T-helper 1 cell treated with Interleukin-12 subunit alpha and Interleukin-12 subunit beta and Interleukin-4 antibody, amounts not matched to agents 30 μg/mL and 1 μg/mL, for 36 hours (primary cell): Measurements from ENCODE around the gene HGFAC.
"Not testable (repeated sequence)": the region's sequence is repeated elsewhere in the genome, so short reads cannot be mapped to it uniquely, and the experiment has no call there.

Experiments used
- H3K27ac Mint-ChIP-seq: one replicate; pipeline ENCODE4 v1.8.0; 2021; ENCODE audit warnings: mild to moderate bottlenecking, mixed read lengths
- H3K27me3 Mint-ChIP-seq: one replicate; pipeline ENCODE4 v1.8.0; 2021; ENCODE audit warnings: low read depth, mixed read lengths
- H3K36me3 Mint-ChIP-seq: one replicate; pipeline ENCODE4 v1.8.0; 2021; ENCODE audit warnings: low read depth, mixed read lengths
- H3K4me1 Mint-ChIP-seq: one replicate; pipeline ENCODE4 v1.8.0; 2021; ENCODE audit warnings: low read depth, mixed read lengths
- H3K4me3 Mint-ChIP-seq: one replicate; pipeline ENCODE4 v1.8.0; 2021; ENCODE audit warnings: mild to moderate bottlenecking, moderate library complexity, mixed read lengths
- H3K9me3 Mint-ChIP-seq: one replicate; pipeline ENCODE4 v1.8.0; 2021; ENCODE audit warnings: mixed read lengths

The HGFAC gene

DNA sequence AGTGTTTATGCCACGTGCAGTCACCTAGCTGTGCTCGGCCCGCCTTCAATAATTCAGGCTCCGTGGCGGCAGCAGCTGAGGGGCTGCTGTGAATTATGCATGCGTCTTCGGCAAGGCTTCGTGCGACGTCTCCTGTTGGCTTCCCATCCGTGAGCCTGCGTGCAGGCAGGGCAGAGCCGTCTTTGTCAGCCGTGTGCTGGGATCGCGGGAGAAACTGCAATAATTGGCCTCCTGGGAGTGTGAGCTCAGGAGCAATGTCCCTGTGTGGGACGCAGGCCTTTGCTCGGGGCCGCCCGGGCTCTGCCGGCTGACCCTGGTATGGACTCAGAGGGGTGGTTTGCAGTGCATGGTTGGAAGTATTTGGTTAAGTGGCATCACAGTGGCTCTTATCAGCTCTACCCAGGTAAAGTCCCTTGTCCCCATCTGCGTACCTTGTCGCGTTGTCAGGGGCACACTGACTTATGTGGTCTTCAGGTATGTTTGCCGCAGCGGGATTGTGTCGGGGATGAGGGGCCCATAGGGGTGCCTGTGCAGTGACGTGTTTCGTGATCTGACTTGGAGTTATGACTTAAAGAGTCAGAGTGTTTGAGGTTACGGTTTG, 34.5 kb upstream of the HGFAC start:
- H3K36me3 Mint-ChIP-seq: no peaks in the 10 kb centered on the region

DNA sequence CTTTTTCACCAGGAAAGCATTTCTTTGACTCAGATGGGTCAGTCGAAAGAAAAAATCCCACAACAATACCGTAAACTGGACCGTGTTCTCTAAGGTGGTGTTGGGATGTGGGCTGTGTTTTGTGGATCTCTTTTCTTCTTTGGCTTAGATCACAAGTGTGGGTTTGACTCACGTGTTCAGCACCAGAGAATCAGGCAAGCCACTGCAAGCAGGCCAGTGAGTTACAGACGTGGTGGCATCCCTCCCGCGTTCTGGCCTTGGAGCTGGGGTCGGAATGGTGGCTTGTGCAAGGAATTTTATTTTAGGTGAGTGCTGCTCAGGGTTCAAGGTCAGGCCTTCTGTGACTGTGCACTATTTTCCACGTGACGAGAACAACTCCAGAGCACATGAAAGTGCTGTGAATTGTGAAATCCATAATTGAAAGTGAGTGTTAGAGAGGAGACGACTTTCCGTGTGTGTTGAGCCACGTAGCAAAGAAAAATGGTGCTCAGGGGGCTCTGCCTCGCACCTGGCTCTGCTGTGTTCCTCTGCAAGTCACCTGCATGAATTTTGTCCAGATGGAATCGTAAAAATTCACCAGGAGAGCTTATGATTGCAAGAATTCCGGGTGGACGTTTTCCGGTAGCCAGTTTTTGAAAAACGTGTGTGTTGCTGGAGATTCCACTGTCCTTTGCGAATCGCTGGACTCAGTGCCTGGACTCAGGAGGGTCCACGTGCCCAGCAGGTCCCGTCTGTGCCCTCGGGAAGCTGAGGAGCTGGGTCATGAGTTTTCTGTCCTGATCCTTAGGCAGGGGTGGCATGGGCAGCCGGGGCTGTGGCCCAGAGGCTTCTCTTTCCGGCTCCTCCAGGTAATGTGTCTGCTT, 33.6 kb upstream of the HGFAC start:
- no peaks in the 10 kb centered on the region for H3K27me3 Mint-ChIP-seq
- no peak overlapping the region for H3K4me3 Mint-ChIP-seq
- H3K36me3 Mint-ChIP-seq: no peaks in the 10 kb centered on the region
- H3K4me1 Mint-ChIP-seq: no peaks in the 10 kb centered on the region
- no peak overlapping the region for H3K27ac Mint-ChIP-seq
- H3K9me3 Mint-ChIP-seq: no peaks in the 10 kb centered on the region

More for the DNA sequence above, 34.5 kb upstream of the HGFAC start:
- H3K27ac Mint-ChIP-seq: no peak overlapping the region
- no peaks in the 10 kb centered on the region for H3K4me1 Mint-ChIP-seq
- no peak overlapping the region for H3K4me3 Mint-ChIP-seq
- no peaks in the 10 kb centered on the region for H3K9me3 Mint-ChIP-seq
- no peaks in the 10 kb centered on the region for H3K27me3 Mint-ChIP-seq

- Mint-ChIP-seq H3K4me1 (no peaks in the 10 kb centered on the region), H3K27ac (no peak overlapping the region), H3K9me3 (no peaks in the 10 kb centered on the region), H3K36me3 (no peaks in the 10 kb centered on the region), H3K27me3 (no peaks in the 10 kb centered on the region), H3K4me3 (no peak overlapping the region)
Measured at GRCh38 chr4:3408793-3409330, 32.9 kb upstream of the HGFAC start.

GRCh38 chr4:3409571-3410091, 32.1 kb upstream of the HGFAC start:
- Mint-ChIP-seq H3K27me3 (no peaks in the 10 kb centered on the region), H3K9me3 (no peaks in the 10 kb centered on the region), H3K27ac (no peak overlapping the region), H3K36me3 (no peaks in the 10 kb centered on the region), H3K4me3 (no peak overlapping the region), H3K4me1 (no peaks in the 10 kb centered on the region)

DNA sequence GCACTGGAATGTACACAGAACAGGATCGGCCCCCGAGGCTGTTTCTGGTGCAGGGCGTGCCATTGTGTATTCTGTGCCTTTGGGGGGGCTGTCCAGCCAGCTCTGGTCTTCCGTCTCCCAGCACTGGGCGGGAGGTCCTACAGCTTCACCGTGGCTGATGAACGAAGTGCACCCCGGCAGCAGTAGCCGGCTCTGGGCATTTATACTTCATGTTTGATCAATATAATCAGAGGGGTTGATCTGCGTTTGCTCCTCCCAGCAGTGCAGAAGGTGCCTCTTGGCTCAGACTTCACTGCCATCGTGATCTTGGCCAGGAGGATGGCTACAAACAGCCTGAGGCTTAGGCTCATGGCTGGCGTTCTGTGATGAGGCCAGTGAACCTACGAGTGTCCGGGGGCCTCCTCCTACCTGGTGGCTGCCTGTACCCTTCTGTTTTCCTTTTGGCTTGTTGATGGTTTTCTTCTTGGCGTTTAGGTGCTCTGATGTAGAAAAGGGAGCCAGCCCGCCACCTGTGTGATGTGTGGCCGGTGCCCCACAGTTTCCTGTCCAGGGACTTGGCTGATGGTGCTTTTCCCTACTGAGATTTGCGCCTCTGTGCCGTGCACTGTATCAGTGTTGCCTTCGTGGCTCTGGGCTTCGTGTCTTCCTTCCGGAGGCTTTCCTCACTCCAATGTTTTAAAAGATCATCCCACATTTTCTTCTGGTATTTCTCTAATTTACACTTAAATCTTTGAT, 31.2 kb upstream of the HGFAC start:
- no peaks in the 10 kb centered on the region for H3K9me3 Mint-ChIP-seq

GRCh38 chr4:3411190-3411589, 30.6 kb upstream of the HGFAC start:
- not testable (repeated sequence) for H3K4me3 Mint-ChIP-seq, H3K27me3 Mint-ChIP-seq, H3K36me3 Mint-ChIP-seq, H3K9me3 Mint-ChIP-seq, H3K4me1 Mint-ChIP-seq, H3K27ac Mint-ChIP-seq

More for the DNA sequence above, 31.2 kb upstream of the HGFAC start:
- Mint-ChIP-seq H3K27ac (no peak overlapping the region), H3K36me3 (no peaks in the 10 kb centered on the region), H3K4me3 (no peak overlapping the region), H3K4me1 (no peaks in the 10 kb centered on the region), H3K27me3 (no peaks in the 10 kb centered on the region)

- H3K9me3 Mint-ChIP-seq: no peaks in the 10 kb centered on the region
- H3K4me1 Mint-ChIP-seq: no peaks in the 10 kb centered on the region
- H3K27me3 Mint-ChIP-seq: no peaks in the 10 kb centered on the region
- H3K36me3 Mint-ChIP-seq: no peaks in the 10 kb centered on the region
- no peak overlapping the region for H3K4me3 Mint-ChIP-seq
- no peak overlapping the region for H3K27ac Mint-ChIP-seq
Measured at GRCh38 chr4:3411676-3412075, 30.1 kb upstream of the HGFAC start.

- Mint-ChIP-seq H3K27me3 (no peaks in the 10 kb centered on the region), H3K4me1 (no peaks in the 10 kb centered on the region), H3K27ac (no peak overlapping the region), H3K36me3 (no peaks in the 10 kb centered on the region), H3K4me3 (no peak overlapping the region), H3K9me3 (no peaks in the 10 kb centered on the region)
Measured at GRCh38 chr4:3412257-3413020, 29.3 kb upstream of the HGFAC start.

- Mint-ChIP-seq H3K36me3 (no peaks in the 10 kb centered on the region), H3K9me3 (no peaks in the 10 kb centered on the region), H3K4me1 (no peaks in the 10 kb centered on the region), H3K4me3 (no peak overlapping the region), H3K27me3 (no peaks in the 10 kb centered on the region), H3K27ac (no peak overlapping the region)
Measured at GRCh38 chr4:3413217-3413671, 28.5 kb upstream of the HGFAC start.

DNA sequence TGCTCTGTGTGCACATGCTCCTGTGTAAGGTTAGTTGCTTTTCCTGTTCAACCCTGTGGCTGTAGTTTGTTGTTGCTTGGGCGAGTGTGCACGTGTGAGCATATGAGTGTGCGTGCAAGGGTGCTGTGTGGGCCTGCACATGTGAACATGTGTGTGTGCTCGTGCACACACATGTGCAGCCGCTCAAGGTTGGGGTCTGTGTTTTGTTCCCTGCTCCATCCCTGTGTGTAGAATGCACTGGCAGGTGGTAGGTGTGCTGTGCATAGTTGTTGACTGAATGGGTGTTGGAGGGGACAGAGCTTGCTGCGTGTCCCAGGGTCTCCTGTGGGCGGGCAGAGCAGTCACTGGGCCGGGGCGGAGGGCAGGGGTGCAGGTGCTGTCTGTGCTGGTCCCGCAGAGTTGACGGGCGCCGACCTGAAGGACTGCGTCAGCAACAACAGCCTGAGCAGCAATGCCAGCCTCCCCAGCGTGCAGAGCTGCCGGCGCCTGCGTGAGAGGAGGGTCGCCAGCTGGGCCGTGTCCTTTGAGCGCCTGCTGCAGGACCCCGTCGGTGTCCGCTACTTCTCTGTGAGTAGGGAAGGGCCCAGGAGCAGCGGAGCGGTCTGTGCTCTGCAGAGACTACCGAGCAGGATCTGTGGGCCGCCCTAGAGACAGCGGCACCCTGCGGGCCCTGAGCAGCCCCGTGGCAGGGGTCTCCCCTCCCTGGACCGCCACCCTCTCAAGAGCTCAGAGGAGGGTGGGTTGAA, 27.9 kb upstream of the HGFAC start:
- no peaks in the 10 kb centered on the region for H3K4me1 Mint-ChIP-seq
- H3K27ac Mint-ChIP-seq: no peak overlapping the region
- no peaks in the 10 kb centered on the region for H3K36me3 Mint-ChIP-seq
- no peak overlapping the region for H3K4me3 Mint-ChIP-seq
- H3K9me3 Mint-ChIP-seq: no peaks in the 10 kb centered on the region
- no peaks in the 10 kb centered on the region for H3K27me3 Mint-ChIP-seq

- Mint-ChIP-seq H3K4me3 (no peak overlapping the region), H3K4me1 (no peaks in the 10 kb centered on the region), H3K9me3 (no peaks in the 10 kb centered on the region), H3K27me3 (no peaks in the 10 kb centered on the region), H3K36me3 (no peaks in the 10 kb centered on the region), H3K27ac (no peak overlapping the region)
Measured at GRCh38 chr4:3414421-3415279, 27.1 kb upstream of the HGFAC start.

DNA sequence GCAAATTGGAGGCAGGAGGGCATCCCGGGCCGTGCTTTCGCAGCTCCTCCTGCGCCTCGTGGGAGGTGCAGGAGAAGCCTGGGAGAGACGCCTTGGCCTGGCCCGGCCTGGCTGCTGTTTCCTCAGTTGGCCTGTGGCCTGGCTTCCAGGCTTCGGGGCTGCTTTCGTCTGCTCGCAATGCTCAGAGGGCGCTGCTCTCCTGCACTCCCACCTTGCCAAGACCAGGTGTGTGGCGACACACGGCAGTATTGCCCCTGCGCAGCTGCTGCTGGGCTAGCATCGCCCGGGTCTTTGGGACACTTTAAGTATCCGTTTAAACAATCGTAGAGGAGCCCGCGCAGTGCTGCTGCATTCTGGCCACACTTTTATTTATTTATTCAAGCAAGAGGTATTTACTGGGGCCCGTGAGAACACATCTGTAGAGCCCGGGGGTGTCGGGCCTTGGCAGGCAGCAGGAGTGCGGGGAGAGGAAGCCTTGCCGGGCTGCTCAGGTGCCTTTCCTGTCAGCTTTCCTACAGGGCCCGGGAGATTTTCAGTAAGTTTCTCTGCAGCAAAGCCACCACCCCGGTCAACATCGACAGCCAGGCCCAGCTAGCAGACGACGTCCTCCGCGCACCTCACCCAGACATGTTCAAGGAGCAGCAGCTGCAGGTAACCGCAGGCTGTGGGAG, 26.2 kb upstream of the HGFAC start:
- no peaks in the 10 kb centered on the region for H3K9me3 Mint-ChIP-seq
- H3K36me3 Mint-ChIP-seq: no peaks in the 10 kb centered on the region
- H3K27me3 Mint-ChIP-seq: no peaks in the 10 kb centered on the region
- H3K4me1 Mint-ChIP-seq: no peaks in the 10 kb centered on the region
- H3K27ac Mint-ChIP-seq: no peak overlapping the region
- H3K4me3 Mint-ChIP-seq: no peak overlapping the region
